GM18517 (cell line): ENCODE data around the gene MRPL57.
"Not testable (repeated sequence)": the region's sequence is repeated elsewhere in the genome, so short reads cannot be mapped to it uniquely, and the experiment has no call there.

Experiments
- ATAC-seq: cut with Tn5 transposase; IDR thresholded peaks from one replicate; pipeline ENCODE4 v1.9.1; 2021; ENCODE audit warnings: mild to moderate bottlenecking, moderate library complexity; ENCODE audit not compliant: unreplicated experiment

Gene MRPL57

GRCh38 chr13:21194756-21195155 is 18.3 kb downstream of the MRPL57 start:
- not testable (repeated sequence) for ATAC-seq

- ATAC-seq = not testable (repeated sequence)
These were observed 21.3 kb downstream of the MRPL57 start for GRCh38 chr13:21197606-21198225.

- not testable (repeated sequence) for ATAC-seq
These were observed 21.9 kb downstream of the MRPL57 start for GRCh38 chr13:21198391-21198790.

- not testable (repeated sequence) for ATAC-seq
These were observed 25.2 kb downstream of the MRPL57 start for GRCh38 chr13:21201456-21202190.

GRCh38 chr13:21202767-21203531 is 26.5 kb downstream of the MRPL57 start:
- no peak for ATAC-seq

- ATAC-seq = no peak
These were observed 32.2 kb downstream of the MRPL57 start for GRCh38 chr13:21208652-21209154.

- no peak for ATAC-seq
These were observed 35.8 kb downstream of the MRPL57 start for GRCh38 chr13:21212138-21212775.

- not testable (repeated sequence) for ATAC-seq
These were observed 39.0 kb downstream of the MRPL57 start for GRCh38 chr13:21215419-21215818.

GRCh38 chr13:21216332-21216731 is 39.9 kb downstream of the MRPL57 start:
- ATAC-seq = no peak

GRCh38 chr13:21218351-21219035 is 42.0 kb downstream of the MRPL57 start:
- ATAC-seq = peak; percentile 96

GRCh38 chr13:21219036-21219381 is 42.6 kb downstream of the MRPL57 start:
- no peak for ATAC-seq

GRCh38 chr13:21219716-21220115 is 43.3 kb downstream of the MRPL57 start:
- ATAC-seq = not testable (repeated sequence)

GRCh38 chr13:21221268-21221667 is 44.8 kb downstream of the MRPL57 start:
- no peak for ATAC-seq

GRCh38 chr13:21225082-21225481 is 48.6 kb downstream of the MRPL57 start:
- no peak for ATAC-seq

GRCh38 chr13:21225841-21226581 is 49.6 kb downstream of the MRPL57 start:
- ATAC-seq = no peak

- no peak for ATAC-seq
These were observed 51.5 kb downstream of the MRPL57 start for GRCh38 chr13:21227917-21228316.
